Mesenchymal stem cell (in vitro differentiated cells and primary cell): ENCODE results near the gene BTG4.

ENCODE experiments used
- DNase-seq: peaks from one replicate; pipeline ENCODE4 v3.0.0-alpha.2; 2013
- H2AFZ ChIP-seq: one replicate; pipeline ENCODE4 v1.6.1; 2013; ENCODE audit warnings: low read depth, mild to moderate bottlenecking, control low read depth, inconsistent platforms, low read length, moderate library complexity
- H2AK5ac ChIP-seq: 2 replicates; pipeline ENCODE4 v1.6.1; 2013; ENCODE audit warnings: low read length, moderate library complexity, mild to moderate bottlenecking, inconsistent platforms; ENCODE audit not compliant: severe bottlenecking
- H2BK120ac ChIP-seq: one replicate; pipeline ENCODE4 v1.6.1; 2013; ENCODE audit warnings: low read depth, mild to moderate bottlenecking, inconsistent platforms, low read length, moderate library complexity
- H2BK12ac ChIP-seq, 2 experiments: one replicate each; pipeline ENCODE4 v1.6.1; 2013; ENCODE audit warnings: inconsistent platforms in 2 of 2, low read length in 2 of 2, mild to moderate bottlenecking in 2 of 2, moderate library complexity in 2 of 2, control low read depth in 1 of 2
- H2BK15ac ChIP-seq: one replicate; pipeline ENCODE4 v1.6.1; 2013; ENCODE audit warnings: mild to moderate bottlenecking, low read depth, inconsistent platforms; ENCODE audit not compliant: poor library complexity, severe bottlenecking
- H2BK5ac ChIP-seq: 2 replicates; pipeline ENCODE4 v1.6.1; 2013; ENCODE audit warnings: low read depth, mild to moderate bottlenecking, low read length, control low read depth, inconsistent platforms; ENCODE audit not compliant: poor library complexity, severe bottlenecking
- H3K14ac ChIP-seq, 2 experiments: one replicate each; pipeline ENCODE4 v1.6.1; 2013; ENCODE audit warnings: inconsistent platforms in 2 of 2, low read length in 2 of 2, control low read depth in 1 of 2, mild to moderate bottlenecking in 1 of 2, moderate library complexity in 1 of 2
- H3K18ac ChIP-seq, 2 experiments: one replicate each; pipeline ENCODE4 v1.6.1; 2013; ENCODE audit warnings: inconsistent platforms in 2 of 2, low read length in 2 of 2, control low read depth in 1 of 2, low read depth in 1 of 2, mild to moderate bottlenecking in 1 of 2
- H3K23ac ChIP-seq, 2 experiments: one replicate each; pipeline ENCODE4 v1.6.1; 2013; ENCODE audit warnings: inconsistent platforms in 2 of 2, low read length in 2 of 2, mild to moderate bottlenecking in 2 of 2, moderate library complexity in 2 of 2, control low read depth in 1 of 2
- H3K27ac ChIP-seq: 2 replicates; pipeline ENCODE4 v1.5.1; 2013; ENCODE audit warnings: mild to moderate bottlenecking, moderate library complexity, low read length, control low read depth, inconsistent platforms; ENCODE audit not compliant: poor library complexity, severe bottlenecking
- H3K27me3 ChIP-seq, 2 experiments: 2 replicates each; pipeline versions ENCODE4 v1.6.1 to v1.7.0; 2013; ENCODE audit warnings: low read length in 2 of 2, mild to moderate bottlenecking in 2 of 2, moderate library complexity in 2 of 2, control low read depth in 1 of 2, inconsistent platforms in 1 of 2; ENCODE audit not compliant: control insufficient read depth in 1 of 2, insufficient read depth in 1 of 2
- H3K36me3 ChIP-seq, 2 experiments: 2 replicates each; pipeline versions ENCODE4 v1.6.1 to v1.7.0; 2013; ENCODE audit warnings: low read length in 2 of 2, control low read depth in 1 of 2, inconsistent platforms in 1 of 2, low read depth in 1 of 2, mild to moderate bottlenecking in 1 of 2; ENCODE audit not compliant: insufficient read depth in 2 of 2, control insufficient read depth in 1 of 2
- H3K4ac ChIP-seq, 2 experiments: one replicate each; pipeline ENCODE4 v1.6.1; 2013; ENCODE audit warnings: inconsistent platforms in 2 of 2, low read length in 2 of 2, mild to moderate bottlenecking in 2 of 2, moderate library complexity in 2 of 2, control low read depth in 1 of 2, low read depth in 1 of 2
- H3K4me1 ChIP-seq: 2 replicates; pipeline ENCODE4 v1.6.1; 2013; ENCODE audit warnings: low read depth, low read length, control low read depth; ENCODE audit not compliant: control insufficient read depth, insufficient read depth
- H3K4me2 ChIP-seq: 2 replicates; pipeline ENCODE4 v1.6.1; 2013; ENCODE audit warnings: low read length, mild to moderate bottlenecking, inconsistent platforms; ENCODE audit not compliant: poor library complexity, severe bottlenecking
- H3K4me3 ChIP-seq, 2 experiments: 2 replicates each; pipeline versions ENCODE4 v1.5.1 to v1.7.0; 2013; ENCODE audit warnings: low read length in 2 of 2, mild to moderate bottlenecking in 2 of 2, control low read depth in 1 of 2, low read depth in 1 of 2; ENCODE audit not compliant: insufficient read depth in 1 of 2
- H3K79me1 ChIP-seq: replicated peaks from 2 replicates; pipeline ENCODE4 v1.6.1; 2013; ENCODE audit warnings: mild to moderate bottlenecking, control low read depth, low read length, inconsistent platforms; ENCODE audit not compliant: poor library complexity, severe bottlenecking
- H3K9ac ChIP-seq: 2 replicates; pipeline ENCODE4 v1.7.0; 2013; ENCODE audit warnings: mild to moderate bottlenecking, low read length, moderate library complexity
- H3K9me3 ChIP-seq: 2 replicates; pipeline ENCODE4 v1.7.0; 2013; ENCODE audit warnings: mild to moderate bottlenecking, low read length; ENCODE audit not compliant: control insufficient read depth
- H4K8ac ChIP-seq: one replicate; pipeline ENCODE4 v1.6.1; 2013; ENCODE audit warnings: inconsistent platforms, mild to moderate bottlenecking, low read length, moderate library complexity
- H4K91ac ChIP-seq: one replicate; pipeline ENCODE4 v1.6.1; 2013; ENCODE audit warnings: mild to moderate bottlenecking, low read length, inconsistent platforms
- WGBS: methylation state at CpG from one replicate; pipeline ENCODE4 v1.1.7; 2013; ENCODE audit warnings: mixed read lengths; 5-methylcytosine and 5-hydroxymethylcytosine counted together

Gene BTG4

GRCh38 chr11:111540114-111540936 is 28.1 kb upstream of the BTG4 start, which contains the start of gene LAYN:
LAYN (plus strand) TSS chr11:111540720; CDS start chr11:111540844, 124 bp downstream.
- Histone ChIP-seq H4K8ac (peak within 1 kb of the TSS; percentile 61), H2BK12ac (peak within 1 kb of the TSS in 1 of 2 experiments; percentile 96), H3K4ac (peak within 1 kb of the TSS; percentile 54 to 81), H3K27ac (peak within 1 kb of the TSS; percentile 71), H3K23ac (peak within 1 kb of the TSS in 1 of 2 experiments; percentile 98), H3K4me2 (peak within 1 kb of the TSS; percentile 93), H3K9ac (peak within 1 kb of the TSS; percentile 85), H3K14ac (peak within 1 kb of the TSS in 1 of 2 experiments; percentile 99), H3K4me3 (peak within 1 kb of the TSS; percentile 85), H2BK5ac (peak within 1 kb of the TSS; percentile 10), H2BK120ac (peak within 1 kb of the TSS; percentile 25), H3K36me3 (peaks cover 4 to 8% of the 10 kb centered on the region in 2 experiments), H2AK5ac (peak within 1 kb of the TSS; percentile 12), H3K27me3 (no peaks in the 10 kb centered on the region), H3K18ac (peak within 1 kb of the TSS; percentile 88 to 97), H4K91ac (peak within 1 kb of the TSS; percentile 73), H3K4me1 (peaks cover 16% of the 10 kb centered on the region), H2BK15ac (peak within 1 kb of the TSS; percentile 94), H3K79me1 (peaks cover 11% of the 10 kb centered on the region), H3K9me3 (no peaks in the 10 kb centered on the region), H2AFZ (peak within 1 kb of the TSS; percentile 96)
- DNase-seq: peak; percentile 82
- WGBS: 4% methylated on average over 68 of the region's 70 CpGs

GRCh38 chr11:111539426-111540113 is 27.4 kb upstream of the BTG4 start:
- peak overlapping the region in 1 of 2 experiments; percentile 96 for H2BK12ac ChIP-seq
- H3K18ac ChIP-seq: peak overlapping the region; percentile 2 to 97
- no peak overlapping the region for H2AFZ ChIP-seq
- H2BK120ac ChIP-seq: no peak overlapping the region
- H3K4me3 ChIP-seq: peak overlapping the region in 1 of 2 experiments; percentile 85
- peaks cover 0 to 5% of the 10 kb centered on the region in 2 experiments for H3K36me3 ChIP-seq
- H2BK15ac ChIP-seq: no peak overlapping the region
- no peaks in the 10 kb centered on the region for H3K27me3 ChIP-seq
- H3K4me1 ChIP-seq: peaks cover 17% of the 10 kb centered on the region
- peak overlapping the region; percentile 12 for H2AK5ac ChIP-seq
- H3K9ac ChIP-seq: no peak overlapping the region
- H3K23ac ChIP-seq: no peak overlapping the region
- WGBS: 59% methylated on average over 9 of the region's 9 CpGs
- peaks cover 11% of the 10 kb centered on the region for H3K79me1 ChIP-seq
- peak overlapping the region in 1 of 2 experiments; percentile 96 for H3K14ac ChIP-seq
- no peaks in the 10 kb centered on the region for H3K9me3 ChIP-seq
- peak overlapping the region; percentile 93 for H3K4me2 ChIP-seq
- DNase-seq: peak; percentile 47
- no peak overlapping the region for H2BK5ac ChIP-seq
- H3K27ac ChIP-seq: no peak overlapping the region
- H4K8ac ChIP-seq: peak overlapping the region; percentile 16
- peak overlapping the region in 1 of 2 experiments; percentile 81 for H3K4ac ChIP-seq
- no peak overlapping the region for H4K91ac ChIP-seq

DNA sequence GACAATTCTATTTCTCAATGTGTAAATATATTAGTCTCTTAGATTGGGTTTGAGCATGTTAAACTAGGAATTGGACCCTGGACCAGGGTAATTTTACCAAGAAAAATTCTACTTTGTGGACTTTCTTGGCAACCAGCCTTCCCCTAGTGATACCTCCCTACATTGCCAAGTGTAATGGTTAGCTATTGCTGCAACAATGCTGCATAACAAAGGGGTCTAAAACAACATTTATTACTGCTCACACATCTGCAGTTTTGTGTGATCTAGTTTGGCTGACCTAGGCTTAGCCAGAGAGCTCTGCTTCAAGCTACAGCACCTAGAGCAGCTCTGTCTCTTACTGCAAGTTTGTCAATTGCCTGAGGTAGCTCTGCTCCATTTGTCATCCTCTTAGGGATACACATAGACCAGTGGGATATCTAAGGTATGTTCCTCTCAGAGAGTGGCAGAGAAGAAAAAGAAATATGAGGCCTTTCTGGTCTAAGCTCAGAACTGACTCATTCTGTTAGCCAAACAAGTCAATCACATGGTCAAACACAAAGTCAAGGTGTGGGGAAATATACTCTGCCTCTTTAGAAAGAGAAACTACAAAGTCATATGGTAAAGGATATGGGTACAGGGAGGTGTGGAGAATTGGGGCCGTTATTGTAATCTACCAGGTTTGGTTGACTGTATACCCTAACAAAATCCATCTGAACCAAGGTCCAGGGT is 26.4 kb upstream of the BTG4 start:
- Histone ChIP-seq H4K8ac (no peak overlapping the region), H2BK15ac (no peak overlapping the region), H3K23ac (no peak overlapping the region), H3K27ac (no peak overlapping the region), H3K4me2 (no peak overlapping the region), H3K9me3 (no peaks in the 10 kb centered on the region), H2BK5ac (no peak overlapping the region), H3K4me3 (no peak overlapping the region), H2AFZ (no peak overlapping the region), H3K18ac (no peak overlapping the region), H4K91ac (no peak overlapping the region), H3K9ac (no peak overlapping the region), H3K79me1 (peaks cover 7% of the 10 kb centered on the region), H3K14ac (no peak overlapping the region), H2BK12ac (no peak overlapping the region), H3K36me3 (no peaks in the 10 kb centered on the region), H2AK5ac (no peak overlapping the region), H2BK120ac (no peak overlapping the region), H3K4ac (no peak overlapping the region), H3K27me3 (no peaks in the 10 kb centered on the region), H3K4me1 (peaks cover 17% of the 10 kb centered on the region)
- 100% methylated on average over 1 of the region's 1 CpG for WGBS
- DNase-seq: peak; percentile 51
